GM23338 (cell line): ENCODE data around the gene OTUB2. TPM values are rescaled to one million over a fixed set of nuclear protein-coding genes. Genes with fewer than 3 reads are reported as not detected.

ENCODE experiments used
- ATAC-seq: fragments of 200-7000 bp; cut with Tn5 transposase; 3 replicates; pipeline ENCODE4 v1.9.1; 2020
- DNase-seq: peaks from one replicate; pipeline ENCODE4 v3.0.0-alpha.2; 2015; ENCODE audit warnings: low spot score
- H2AFZ ChIP-seq: fragments of 200-600 bp; sonication (generic); 2 replicates; pipeline ENCODE4 v1.8.0; 2016; ENCODE audit warnings: antibody characterized with exemption, mild to moderate bottlenecking, moderate library complexity
- H3F3A ChIP-seq: fragments of 200-600 bp; sonication (generic); replicated peaks from 2 replicates; pipeline ENCODE4 v1.8.0; 2017; ENCODE audit warnings: antibody characterized with exemption, mixed run types, low read depth
- H3K27ac ChIP-seq: fragments of 200-600 bp; sonication (generic); 2 replicates; pipeline ENCODE4 v1.6.1; 2016; ENCODE audit warnings: low read depth
- H3K27me3 ChIP-seq: fragments of 200-600 bp; sonication (generic); 2 replicates; pipeline ENCODE4 v1.8.0; 2016; ENCODE audit warnings: mild to moderate bottlenecking, mixed run types, moderate library complexity; ENCODE audit not compliant: insufficient read depth
- H3K36me3 ChIP-seq: fragments of 200-600 bp; sonication (generic); 2 replicates; pipeline ENCODE4 v1.8.0; 2016; ENCODE audit warnings: mild to moderate bottlenecking; ENCODE audit not compliant: insufficient read depth
- H3K4me1 ChIP-seq: fragments of 200-600 bp; sonication (generic); 2 replicates; pipeline ENCODE4 v1.8.0; 2016; ENCODE audit warnings: mild to moderate bottlenecking, moderate library complexity; ENCODE audit not compliant: insufficient read depth
- H3K4me2 ChIP-seq: fragments of 200-600 bp; sonication (generic); 2 replicates; pipeline ENCODE4 v1.7.1; 2017; ENCODE audit warnings: mixed run types
- H3K4me3 ChIP-seq: fragments of 200-600 bp; sonication (generic); 2 replicates; pipeline ENCODE4 v1.6.1; 2016; ENCODE audit warnings: mixed run types
- H3K79me2 ChIP-seq: fragments of 200-600 bp; sonication (generic); replicated peaks from 2 replicates; pipeline ENCODE4 v1.8.0; 2017; ENCODE audit warnings: mild to moderate bottlenecking; ENCODE audit not compliant: insufficient read depth
- H3K9me2 ChIP-seq: fragments of 200-600 bp; sonication (generic); 2 replicates; pipeline ENCODE4 v1.8.0; 2017; ENCODE audit not compliant: insufficient read depth
- H4K20me1 ChIP-seq: fragments of 200-600 bp; sonication (generic); replicated peaks from 2 replicates; pipeline ENCODE4 v1.8.0; 2017; ENCODE audit warnings: mild to moderate bottlenecking; ENCODE audit not compliant: insufficient read depth
- H3K27ac Mint-ChIP-seq: 2 replicates; pipeline ENCODE4 v1.8.0; 2020; ENCODE audit warnings: inconsistent platforms, mild to moderate bottlenecking, moderate library complexity, mixed read lengths
- H3K27me3 Mint-ChIP-seq: 3 replicates; pipeline ENCODE4 v1.8.0; 2022; ENCODE audit warnings: low read depth, mild to moderate bottlenecking, moderate library complexity, mixed read lengths, inconsistent platforms; ENCODE audit not compliant: insufficient read depth, poor library complexity
- H3K36me3 Mint-ChIP-seq: 3 replicates; pipeline ENCODE4 v1.8.0; 2021; ENCODE audit warnings: low read depth, mild to moderate bottlenecking, inconsistent platforms, moderate library complexity, mixed read lengths
- H3K4me1 Mint-ChIP-seq: 3 replicates; pipeline ENCODE4 v1.8.0; 2020; ENCODE audit warnings: mild to moderate bottlenecking, inconsistent platforms, mixed read lengths
- H3K4me3 Mint-ChIP-seq: 3 replicates; pipeline ENCODE4 v1.8.0; 2021; ENCODE audit warnings: moderate library complexity, mild to moderate bottlenecking, inconsistent platforms, mixed read lengths
- H3K9me3 Mint-ChIP-seq: 3 replicates; pipeline ENCODE4 v1.8.0; 2020; ENCODE audit warnings: moderate library complexity, mild to moderate bottlenecking, inconsistent platforms, mixed read lengths
- CREB1 ChIP-seq: fragments of 250-450 bp; sonication (Bioruptor Pico); IDR thresholded peaks from 2 replicates; pipeline ENCODE4 v1.5.0; 2020; ENCODE audit warnings: low read depth, mild to moderate bottlenecking, moderate library complexity
- CTCF ChIP-seq, 2 experiments: fragments of 200-600 bp in 1 of 2; sonication (generic) in 1 of 2; conservative IDR thresholded peaks; 2 replicates each; pipeline versions ENCODE4 v1.5.1 to v1.6.1; 2016 to 2017; ENCODE audit warnings: antibody characterized with exemption in 2 of 2, low read depth in 2 of 2, mild to moderate bottlenecking in 2 of 2, moderate library complexity in 1 of 2
- ETS1 ChIP-seq: IDR thresholded peaks from 2 replicates; pipeline ENCODE4 v1.6.1; 2016; ENCODE audit warnings: antibody characterized with exemption
- EZH2 ChIP-seq: fragments of 200-600 bp; sonication (generic); IDR thresholded peaks from one replicate; pipeline ENCODE4 v1.8.0; 2017; ENCODE audit warnings: antibody characterized with exemption, mild to moderate bottlenecking, low read depth; ENCODE audit not compliant: unreplicated experiment
- EZH2phosphoT487 ChIP-seq: fragments of 200-600 bp; sonication (generic); IDR thresholded peaks from one replicate; pipeline ENCODE4 v1.8.1; 2018; ENCODE audit warnings: antibody characterized with exemption; ENCODE audit not compliant: unreplicated experiment
- JUNB ChIP-seq: IDR thresholded peaks from one replicate; pipeline ENCODE4 v1.6.1; 2016; ENCODE audit warnings: antibody characterized with exemption; ENCODE audit not compliant: unreplicated experiment
- NANOG ChIP-seq: IDR thresholded peaks from 2 replicates; pipeline ENCODE4 v1.6.1; 2016; ENCODE audit warnings: antibody characterized with exemption, borderline replicate concordance
- POLR2AphosphoS5 ChIP-seq: IDR thresholded peaks from 2 replicates; pipeline ENCODE4 v1.6.1; 2016; ENCODE audit warnings: antibody characterized with exemption, low read depth
- STAT1 ChIP-seq: IDR thresholded peaks from one replicate; pipeline ENCODE4 v1.6.1; 2016; ENCODE audit warnings: antibody characterized with exemption; ENCODE audit not compliant: unreplicated experiment
- ZNF114 ChIP-seq: fragments of 250-450 bp; sonication (Bioruptor Pico); IDR thresholded peaks from 2 replicates; pipeline ENCODE4 v1.5.0; 2020; ENCODE audit warnings: mild to moderate bottlenecking, moderate library complexity
- ZNF331 ChIP-seq: fragments of 250-450 bp; sonication (Bioruptor Pico); IDR thresholded peaks from 2 replicates; pipeline ENCODE4 v1.5.0; 2020; ENCODE audit warnings: low read depth, mild to moderate bottlenecking, moderate library complexity
- ZNF462 ChIP-seq: fragments of 250-450 bp; sonication (Bioruptor Pico); IDR thresholded peaks from 2 replicates; pipeline ENCODE4 v1.5.0; 2020; ENCODE audit warnings: mild to moderate bottlenecking, moderate library complexity
- polyA plus RNA-seq: library from polyadenylated mRNA; unstranded; fragments of >200 nt; fragmentation: Nextera tagmentation; extraction: Ambion mirVana; gene quantifications from 2 replicates; pipeline ENCODE4 v1.2.1, GENCODE V29; 2016
- total RNA-seq: library from RNA; depleted of rRNA; stranded (reverse); fragments of >200 nt; shearing (Covaris generic); gene quantifications from 2 replicates; pipeline ENCODE4 v1.2.3, GENCODE V29; 2014
- TF ChIP-seq, protein P1 (sequence below): IDR thresholded peaks from one replicate; pipeline ENCODE4 v1.6.1; 2018; ENCODE audit warnings: antibody characterized with exemption; ENCODE audit not compliant: unreplicated experiment

Gene OTUB2
- total and polyA plus RNA-seq, 2 experiments from 2014 or later, result 2.1 to 4.1 TPM

- H3K27me3 Mint-ChIP-seq, result peaks cover 12% of the 10 kb centered on the region
- TF ChIP-seq EZH2phosphoT487 (no peak), ZNF114 (CRISPR knock-in tag) (no peak), CREB1 (CRISPR knock-in tag) (no peak), JUNB (no peak), STAT1 (no peak), EZH2 (no peak), ETS1 (no peak), NANOG (no peak), ZNF331 (CRISPR knock-in tag) (no peak), CTCF (conservative IDR thresholded peaks at IDR 0.05; ENCODE audit: low read depth in 2 of 2) (no peak), POLR2AphosphoS5 (no peak), ZNF462 (no peak)
- TF ChIP-seq, protein P1, sequence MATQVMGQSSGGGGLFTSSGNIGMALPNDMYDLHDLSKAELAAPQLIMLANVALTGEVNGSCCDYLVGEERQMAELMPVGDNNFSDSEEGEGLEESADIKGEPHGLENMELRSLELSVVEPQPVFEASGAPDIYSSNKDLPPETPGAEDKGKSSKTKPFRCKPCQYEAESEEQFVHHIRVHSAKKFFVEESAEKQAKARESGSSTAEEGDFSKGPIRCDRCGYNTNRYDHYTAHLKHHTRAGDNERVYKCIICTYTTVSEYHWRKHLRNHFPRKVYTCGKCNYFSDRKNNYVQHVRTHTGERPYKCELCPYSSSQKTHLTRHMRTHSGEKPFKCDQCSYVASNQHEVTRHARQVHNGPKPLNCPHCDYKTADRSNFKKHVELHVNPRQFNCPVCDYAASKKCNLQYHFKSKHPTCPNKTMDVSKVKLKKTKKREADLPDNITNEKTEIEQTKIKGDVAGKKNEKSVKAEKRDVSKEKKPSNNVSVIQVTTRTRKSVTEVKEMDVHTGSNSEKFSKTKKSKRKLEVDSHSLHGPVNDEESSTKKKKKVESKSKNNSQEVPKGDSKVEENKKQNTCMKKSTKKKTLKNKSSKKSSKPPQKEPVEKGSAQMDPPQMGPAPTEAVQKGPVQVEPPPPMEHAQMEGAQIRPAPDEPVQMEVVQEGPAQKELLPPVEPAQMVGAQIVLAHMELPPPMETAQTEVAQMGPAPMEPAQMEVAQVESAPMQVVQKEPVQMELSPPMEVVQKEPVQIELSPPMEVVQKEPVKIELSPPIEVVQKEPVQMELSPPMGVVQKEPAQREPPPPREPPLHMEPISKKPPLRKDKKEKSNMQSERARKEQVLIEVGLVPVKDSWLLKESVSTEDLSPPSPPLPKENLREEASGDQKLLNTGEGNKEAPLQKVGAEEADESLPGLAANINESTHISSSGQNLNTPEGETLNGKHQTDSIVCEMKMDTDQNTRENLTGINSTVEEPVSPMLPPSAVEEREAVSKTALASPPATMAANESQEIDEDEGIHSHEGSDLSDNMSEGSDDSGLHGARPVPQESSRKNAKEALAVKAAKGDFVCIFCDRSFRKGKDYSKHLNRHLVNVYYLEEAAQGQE, result no peak
Measured at GRCh38 chr14:93977790-93978581, 48.2 kb upstream of the OTUB2 start.

More at GRCh38 chr14:93977790-93978581, 48.2 kb upstream of the OTUB2 start:
- no peaks in the 10 kb centered on the region for H3F3A ChIP-seq
- Mint-ChIP-seq H3K36me3 (no peaks in the 10 kb centered on the region), H3K4me3 (no peak overlapping the region), H3K27ac (no peak overlapping the region), H3K4me1 (peaks cover 12% of the 10 kb centered on the region), H3K9me3 (no peaks in the 10 kb centered on the region)
- H2AFZ ChIP-seq, result no peak overlapping the region
- no peak overlapping the region for H3K4me2 ChIP-seq
- no peak for DNase-seq
- no peaks in the 10 kb centered on the region for H3K27me3 ChIP-seq
- H3K9me2 ChIP-seq, result no peaks in the 10 kb centered on the region
- no peak overlapping the region for H3K27ac ChIP-seq
- no peaks in the 10 kb centered on the region; the same call in 1 of the 2 replicates for H3K4me1 ChIP-seq
- no peaks in the 10 kb centered on the region for H3K79me2 ChIP-seq
- no peak for ATAC-seq
- no peaks in the 10 kb centered on the region for H3K36me3 ChIP-seq
- no peaks in the 10 kb centered on the region for H4K20me1 ChIP-seq
- no peak overlapping the region for H3K4me3 ChIP-seq
